ENCODE results near the gene PTBP3. TPM values are rescaled to one million over a fixed set of nuclear protein-coding genes. Genes with fewer than 3 reads are reported as not detected.

The PTBP3 gene
- polyA plus RNA-seq, 1 donor from 2014 or later = 36.1 TPM

GRCh38 chr9:112378328-112379176, 45.1 kb upstream of the PTBP3 start:
- Histone ChIP-seq H3K9me3 (ENCODE audit: low read length) (no peaks in the 10 kb centered on the region), H3K79me2 (replicated peaks; ENCODE audit: insufficient read depth, low read length) (peaks cover 9% of the 10 kb centered on the region), H3K36me3 (ENCODE audit: insufficient read depth, low read length) (no peaks in the 10 kb centered on the region), H3K9me2 (ENCODE audit: insufficient read depth, low read length) (no peaks in the 10 kb centered on the region), H4K20me1 (ENCODE audit: insufficient read depth) (no peaks in the 10 kb centered on the region), H2AFZ (ENCODE audit: low read depth, low read length) (peak overlapping the region; percentile 93), H3K4me3 (ENCODE audit: low read length) (peak overlapping the region; percentile 87), H3K27me3 (ENCODE audit: insufficient read depth, low read depth, low read length) (no peaks in the 10 kb centered on the region), H3K27ac (ENCODE audit: low read length) (peak overlapping the region; percentile 81), H3K9ac (ENCODE audit: low read length) (peak overlapping the region; percentile 83), H3F3A (ENCODE audit: insufficient read depth, low read length, poor library complexity, severe bottlenecking) (no peaks in the 10 kb centered on the region), H3K4me2 (ENCODE audit: low read length) (peak overlapping the region; percentile 61)
- TF ChIP-seq EP300 (conservative IDR thresholded peaks at IDR 0.05; ENCODE audit: poor library complexity, severe bottlenecking) (no peak), POLR2AphosphoS5 (IDR thresholded peaks at IDR 0.05) (no peak), MXI1 (conservative IDR thresholded peaks at IDR 0.05; ENCODE audit: poor library complexity, severe bottlenecking) (no peak), REST (IDR thresholded peaks at IDR 0.05; ENCODE audit: borderline replicate concordance) (no peak), SMC3 (conservative IDR thresholded peaks at IDR 0.05; ENCODE audit: poor library complexity) (no peak), TAF1 (IDR thresholded peaks at IDR 0.05; ENCODE audit: low read depth) (no peak), CTCF (IDR thresholded peaks at IDR 0.05; ENCODE audit: poor library complexity, severe bottlenecking) (no peak), EZH2 (IDR thresholded peaks at IDR 0.05; ENCODE audit: borderline replicate concordance, insufficient read depth, low read length, poor library complexity, severe bottlenecking) (no peak), RAD21 (conservative IDR thresholded peaks at IDR 0.05) (no peak)

- Histone ChIP-seq H3K27me3 (ENCODE audit: insufficient read depth, low read depth, low read length) (no peaks in the 10 kb centered on the region), H3K36me3 (ENCODE audit: insufficient read depth, low read length) (no peaks in the 10 kb centered on the region), H3K9me3 (ENCODE audit: low read length) (no peaks in the 10 kb centered on the region), H3K27ac (ENCODE audit: low read length) (no peak overlapping the region), H3K9ac (ENCODE audit: low read length) (no peak overlapping the region), H3K4me3 (ENCODE audit: low read length) (peak overlapping the region; percentile 87), H4K20me1 (ENCODE audit: insufficient read depth) (no peaks in the 10 kb centered on the region), H3K79me2 (replicated peaks; ENCODE audit: insufficient read depth, low read length) (peaks cover 9% of the 10 kb centered on the region), H3K4me2 (ENCODE audit: low read length) (peak overlapping the region; percentile 41), H2AFZ (ENCODE audit: low read depth, low read length) (no peak overlapping the region), H3K9me2 (ENCODE audit: insufficient read depth, low read length) (no peaks in the 10 kb centered on the region), H3F3A (ENCODE audit: insufficient read depth, low read length, poor library complexity, severe bottlenecking) (no peaks in the 10 kb centered on the region)
- no peak for TF ChIP-seq SMC3 (conservative IDR thresholded peaks at IDR 0.05; ENCODE audit: poor library complexity)
- no peak for TF ChIP-seq REST (IDR thresholded peaks at IDR 0.05; ENCODE audit: borderline replicate concordance)
- no peak for TF ChIP-seq EP300 (conservative IDR thresholded peaks at IDR 0.05; ENCODE audit: poor library complexity, severe bottlenecking)
- no peak for TF ChIP-seq TAF1 (IDR thresholded peaks at IDR 0.05; ENCODE audit: low read depth)
- no peak for TF ChIP-seq EZH2 (IDR thresholded peaks at IDR 0.05; ENCODE audit: borderline replicate concordance, insufficient read depth, low read length, poor library complexity, severe bottlenecking)
- TF ChIP-seq POLR2AphosphoS5 (IDR thresholded peaks at IDR 0.05) = no peak
- no peak for TF ChIP-seq MXI1 (conservative IDR thresholded peaks at IDR 0.05; ENCODE audit: poor library complexity, severe bottlenecking)
Observed at GRCh38 chr9:112377684-112378327, 44.4 kb upstream of the PTBP3 start.

Measured in neural cell (in vitro differentiated cells).